Activated T-helper 17 cell treated with anti-CD3 and anti-CD28 coated beads, Interleukin-2, amount 50 U/mL, for 72 hours (primary cell): ENCODE results near the gene CYP2B6. TPM values are rescaled to one million over a fixed set of nuclear protein-coding genes. Genes with fewer than 3 reads are reported as not detected.
"Not testable (repeated sequence)": the region's sequence is repeated elsewhere in the genome, so short reads cannot be mapped to it uniquely, and the experiment has no call there.

Source experiments
- ATAC-seq: fragments of 150-1000 bp; cut with Tn5 transposase; replicated peaks from 2 replicates; pipeline ENCODE4 v1.10.0; 2021; ENCODE audit warnings: mild to moderate bottlenecking, moderate library complexity
- H3K27ac Mint-ChIP-seq: one replicate; pipeline ENCODE4 v1.8.0; 2022; ENCODE audit warnings: mixed read lengths
- H3K27me3 Mint-ChIP-seq: one replicate; pipeline ENCODE4 v1.8.0; 2022; ENCODE audit warnings: mixed read lengths
- H3K36me3 Mint-ChIP-seq: one replicate; pipeline ENCODE4 v1.8.0; 2022; ENCODE audit warnings: low read depth, mild to moderate bottlenecking, mixed read lengths
- H3K4me1 Mint-ChIP-seq: one replicate; pipeline ENCODE4 v1.8.0; 2022; ENCODE audit warnings: mixed read lengths
- H3K4me3 Mint-ChIP-seq: one replicate; pipeline ENCODE4 v1.8.0; 2022; ENCODE audit warnings: mild to moderate bottlenecking, mixed read lengths
- H3K9me3 Mint-ChIP-seq: one replicate; pipeline ENCODE4 v1.8.0; 2022; ENCODE audit warnings: mixed read lengths
- total RNA-seq, 2 donors: library from RNA; stranded (reverse); gene quantifications; one replicate each; pipeline ENCODE4 v1.2.3, GENCODE V29; 2022

CYP2B6 gene
- total RNA-seq, 2 donors from 2014 or later = not detected

DNA sequence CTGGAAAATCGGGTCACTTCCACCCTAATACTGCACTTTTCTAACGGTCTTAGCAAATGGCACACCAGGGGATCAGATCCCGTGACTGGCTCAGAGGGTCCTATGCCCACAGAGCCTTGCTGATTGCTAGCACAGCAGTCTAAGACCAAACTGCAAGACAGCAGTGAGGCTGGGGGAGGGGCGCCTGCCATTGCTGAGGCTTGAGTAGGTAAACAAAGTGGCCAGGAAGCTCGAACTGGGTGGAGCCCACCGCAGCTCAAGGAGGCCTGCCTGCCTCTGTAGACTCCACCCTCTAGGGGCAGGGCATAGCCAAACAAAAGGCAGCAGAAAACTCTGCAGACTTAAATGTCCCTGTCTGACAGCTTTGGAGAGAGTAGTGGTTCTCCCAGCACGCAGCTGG lies 42.2 kb downstream of the CYP2B6 start:
- not testable (repeated sequence) for H3K27ac Mint-ChIP-seq, H3K36me3 Mint-ChIP-seq, H3K27me3 Mint-ChIP-seq, ATAC-seq, H3K4me1 Mint-ChIP-seq
- peaks cover 10% of the 10 kb centered on the region for H3K9me3 Mint-ChIP-seq
- H3K4me3 Mint-ChIP-seq = peak overlapping the region; percentile 23

DNA sequence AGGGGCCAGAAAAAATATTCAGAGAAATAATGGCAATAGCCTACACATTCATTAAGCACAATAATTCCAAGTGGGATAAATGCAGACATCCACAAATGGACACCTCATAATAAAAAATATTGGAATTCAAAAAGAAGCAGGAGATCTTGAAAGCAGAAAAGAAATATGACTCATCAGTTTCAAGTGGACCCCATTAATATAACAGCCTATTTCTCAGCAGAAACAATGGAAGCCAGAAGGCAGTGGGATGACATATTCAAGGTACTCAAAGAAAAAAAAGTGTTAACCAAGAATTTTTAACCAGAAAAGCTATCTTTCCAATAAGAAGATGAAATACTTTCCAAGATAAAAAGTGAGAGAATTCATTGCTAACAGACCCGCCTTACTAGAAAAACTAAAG lies 48.7 kb downstream of the CYP2B6 start:
- no peak overlapping the region for H3K27ac Mint-ChIP-seq
- no peak for ATAC-seq
- no peaks in the 10 kb centered on the region for H3K4me1 Mint-ChIP-seq
- H3K9me3 Mint-ChIP-seq = no peaks in the 10 kb centered on the region
- H3K27me3 Mint-ChIP-seq = no peaks in the 10 kb centered on the region
- H3K36me3 Mint-ChIP-seq = no peaks in the 10 kb centered on the region
- no peak overlapping the region for H3K4me3 Mint-ChIP-seq

DNA sequence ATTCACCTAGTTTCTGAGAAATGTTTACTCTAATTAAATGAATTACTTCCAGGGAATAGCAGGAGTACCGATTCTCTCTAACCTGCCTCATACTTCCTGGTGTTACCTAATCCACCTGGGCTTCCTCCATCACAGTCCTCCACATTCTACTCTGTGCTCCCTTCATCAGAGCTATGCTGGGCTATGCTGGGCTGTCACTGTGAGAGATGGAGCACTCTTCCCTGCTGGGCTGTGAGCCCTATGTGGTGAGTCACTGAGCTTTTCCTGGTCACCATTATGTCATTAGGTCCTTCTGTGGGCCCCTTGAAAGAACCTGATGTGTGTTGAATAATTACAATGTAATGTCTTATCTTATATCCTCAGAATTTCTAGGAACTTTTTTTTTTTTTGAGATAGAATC lies 54.0 kb downstream of the CYP2B6 start:
- not testable (repeated sequence) for H3K4me3 Mint-ChIP-seq, H3K36me3 Mint-ChIP-seq, H3K4me1 Mint-ChIP-seq, H3K9me3 Mint-ChIP-seq
- Mint-ChIP-seq H3K27ac (peak overlapping the region; percentile 29), H3K27me3 (peaks cover 15% of the 10 kb centered on the region)
- peak; percentile 79 for ATAC-seq

DNA sequence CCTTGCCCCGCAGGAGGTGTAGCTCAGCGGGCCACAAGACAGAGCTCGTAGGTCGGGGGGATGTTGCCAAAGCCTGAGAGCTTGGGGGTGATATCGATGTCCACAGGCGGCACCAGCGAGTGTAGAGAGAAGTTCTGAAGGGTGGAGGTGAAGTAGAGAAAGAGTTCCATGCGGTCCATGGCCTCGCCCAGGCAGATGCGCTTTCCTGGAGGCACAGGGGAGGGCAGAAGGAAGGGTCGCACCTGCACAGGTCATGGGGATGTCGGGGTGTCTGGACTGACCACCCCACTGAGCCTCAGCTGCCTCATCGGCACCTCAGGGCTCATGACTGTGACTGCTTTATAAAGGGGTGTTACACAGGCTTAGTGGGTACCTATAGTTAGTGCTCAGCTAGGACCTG lies 59.3 kb downstream of the CYP2B6 start:
- no peaks in the 10 kb centered on the region for H3K36me3 Mint-ChIP-seq
- H3K4me3 Mint-ChIP-seq = no peak overlapping the region
- no peaks in the 10 kb centered on the region for H3K4me1 Mint-ChIP-seq
- no peak for ATAC-seq
- no peak overlapping the region for H3K27ac Mint-ChIP-seq
- no peaks in the 10 kb centered on the region for H3K9me3 Mint-ChIP-seq
- peaks cover 33% of the 10 kb centered on the region for H3K27me3 Mint-ChIP-seq

DNA sequence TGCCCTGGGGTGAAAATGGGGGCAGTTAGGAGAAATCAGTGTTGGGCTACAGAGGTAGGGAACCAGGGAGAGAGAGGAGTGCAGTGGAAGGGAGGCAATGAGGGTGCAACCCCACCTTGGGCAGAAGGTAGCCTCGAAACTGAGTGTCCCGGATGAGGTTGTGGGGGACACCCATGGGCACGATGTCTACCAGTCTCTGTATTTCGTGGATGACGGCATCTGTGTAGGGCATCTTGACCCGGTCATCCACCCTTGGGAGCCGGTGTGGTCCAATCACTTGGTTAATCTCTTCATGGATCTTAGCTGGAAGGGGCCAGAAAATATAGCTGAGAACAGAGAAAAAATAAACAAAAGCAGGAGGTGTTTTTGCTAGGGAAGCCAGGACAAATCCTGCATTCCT lies 61.1 kb downstream of the CYP2B6 start:
- not testable (repeated sequence) for H3K36me3 Mint-ChIP-seq, H3K4me1 Mint-ChIP-seq, H3K27ac Mint-ChIP-seq, H3K9me3 Mint-ChIP-seq, H3K4me3 Mint-ChIP-seq, ATAC-seq
- peaks cover 37% of the 10 kb centered on the region for H3K27me3 Mint-ChIP-seq

DNA sequence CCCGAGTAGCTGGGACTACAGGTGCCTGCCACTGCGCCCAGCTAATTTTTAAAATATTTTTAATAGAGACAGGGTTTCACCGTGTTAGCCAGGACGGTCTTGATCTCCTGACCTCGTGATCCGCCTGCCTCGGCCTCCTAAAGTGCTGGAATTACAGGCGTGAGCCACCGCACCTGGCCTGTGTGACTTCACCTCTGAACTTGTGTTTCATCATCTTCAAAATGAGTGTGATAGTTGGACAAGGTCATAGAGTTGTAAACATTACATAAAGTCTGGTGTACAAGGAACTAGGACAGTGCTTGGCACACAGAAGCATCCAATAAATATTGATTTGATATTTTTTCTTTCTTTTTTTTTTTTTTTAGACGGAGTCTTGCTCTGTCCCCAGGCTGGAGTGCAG lies 62.2 kb downstream of the CYP2B6 start:
- H3K9me3 Mint-ChIP-seq = not testable (repeated sequence)

DNA sequence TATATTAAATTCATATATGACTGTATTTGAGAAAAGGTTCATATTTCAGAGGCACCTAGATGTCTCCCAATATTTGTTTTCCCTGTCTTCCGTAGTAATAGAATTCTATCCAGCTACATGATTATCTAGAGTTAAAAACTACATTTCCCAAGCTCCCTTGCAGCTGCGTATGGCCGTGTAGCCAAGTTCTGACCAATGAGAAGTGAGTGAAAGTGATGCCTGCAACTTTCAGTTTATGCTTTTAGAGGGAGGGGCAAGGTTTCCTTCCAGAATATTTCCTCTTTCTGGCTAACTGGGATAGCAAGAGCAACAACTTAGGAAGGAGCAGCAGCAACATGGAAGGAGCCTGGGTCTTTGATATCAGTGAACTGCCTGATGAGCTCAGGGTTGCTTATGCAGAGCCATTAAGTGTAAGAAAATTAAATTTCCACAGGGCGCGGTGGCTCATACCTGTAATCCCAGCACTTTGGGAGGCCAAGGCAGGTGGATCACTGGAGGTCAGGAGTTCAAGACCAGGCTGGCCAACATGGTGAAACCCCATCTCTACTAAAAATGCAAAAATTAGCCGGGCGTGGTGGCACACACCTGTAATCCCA lies 74.0 kb downstream of the CYP2B6 start:
- H3K27ac Mint-ChIP-seq = peak overlapping the region; percentile 48
- H3K9me3 Mint-ChIP-seq = no peaks in the 10 kb centered on the region
- ATAC-seq = no peak
- H3K36me3 Mint-ChIP-seq = no peaks in the 10 kb centered on the region
- H3K27me3 Mint-ChIP-seq = peaks cover 9% of the 10 kb centered on the region
- no peak overlapping the region for H3K4me3 Mint-ChIP-seq
- H3K4me1 Mint-ChIP-seq = no peaks in the 10 kb centered on the region

More for the DNA sequence above, 62.2 kb downstream of the CYP2B6 start:
- H3K4me1 Mint-ChIP-seq, H3K36me3 Mint-ChIP-seq, ATAC-seq, H3K27ac Mint-ChIP-seq, H3K4me3 Mint-ChIP-seq: not testable (repeated sequence)
- H3K27me3 Mint-ChIP-seq = peaks cover 37% of the 10 kb centered on the region

Other genes with a start within 250 kb of the CYP2B6 start
- gene ACTMAP, start 240.8 kb upstream of the CYP2B6 start, total RNA-seq = 10 to 100 TPM; 13.0 to 16.6 TPM
- 100 to 1,000 TPM; 171 to 175 TPM for gene SNRPA, start 240.1 kb upstream of the CYP2B6 start, total RNA-seq
- gene MIA, start 215.8 kb upstream of the CYP2B6 start, total RNA-seq = 1 to 10 TPM in 1 of 2 donors, not detected in 1; 5.7 TPM
- gene RAB4B, start 213.0 kb upstream of the CYP2B6 start, total RNA-seq = 10 to 100 TPM; 29.0 to 31.3 TPM
- gene EGLN2, start 192.1 kb upstream of the CYP2B6 start, total RNA-seq = 10 to 100 TPM; 78.1 to 86.8 TPM
- not detected for gene CYP2A6, start 140.8 kb upstream of the CYP2B6 start, total RNA-seq
- not detected for gene CYP2A7, start 109.1 kb upstream of the CYP2B6 start, total RNA-seq
- not detected for gene CYP2A13, start 97.2 kb downstream of the CYP2B6 start, total RNA-seq
- gene CYP2F1, start 123.2 kb downstream of the CYP2B6 start, total RNA-seq = under 1 TPM in 1 of 2 donors, not detected in 1; 0.28 TPM
- gene CYP2S1, start 201.9 kb downstream of the CYP2B6 start, total RNA-seq = under 1 TPM in 1 of 2 donors, not detected in 1; 0.13 TPM
- 1 to 10 TPM in 1 of 2 donors, under 1 TPM in 1; 0.04 to 2.3 TPM for gene AXL, start 227.9 kb downstream of the CYP2B6 start, total RNA-seq